Fibroblast of pulmonary artery (primary cell): ENCODE data around the gene VSX2.

Experiments
- DNase-seq: peaks from one replicate; pipeline ENCODE4 v3.0.0-alpha.2; 2010; ENCODE audit warnings: low read depth
- H3K4me3 ChIP-seq: replicated peaks from 2 replicates; pipeline ENCODE4 v1.5.1; 2011; ENCODE audit warnings: low read depth, mild to moderate bottlenecking, control low read depth, low read length, moderate library complexity
- CTCF ChIP-seq: IDR thresholded peaks from 2 replicates; pipeline ENCODE4 v1.5.1; 2011; ENCODE audit warnings: mild to moderate bottlenecking, control low read depth, low read length, inconsistent platforms; ENCODE audit errors: missing control alignments

VSX2 gene

GRCh38 chr14:74246542-74246941 is 7.3 kb downstream of the VSX2 start:
- no peak for TF ChIP-seq CTCF
- no peak for DNase-seq
- no peak overlapping the region for H3K4me3 ChIP-seq

DNA sequence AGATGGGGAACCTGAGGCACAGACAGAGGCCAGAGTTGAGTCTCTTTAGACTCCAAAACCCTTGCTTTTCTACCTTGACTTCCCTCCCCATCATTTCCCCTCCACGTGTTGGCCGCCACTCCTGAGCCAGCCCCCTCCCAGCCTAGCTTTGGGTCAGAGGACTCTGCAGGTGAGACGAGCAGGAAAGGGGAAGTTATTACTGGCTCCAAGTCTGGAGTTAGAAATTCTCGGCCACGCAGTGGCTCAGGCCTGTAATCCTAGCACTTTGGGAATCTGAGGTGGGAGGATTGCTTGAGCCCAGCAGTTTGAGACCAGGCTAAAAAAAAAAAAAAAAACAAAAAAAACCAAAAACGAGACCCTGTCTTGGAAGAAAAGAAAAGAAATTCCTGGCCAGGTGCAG is 8.8 kb downstream of the VSX2 start:
- TF ChIP-seq CTCF, result no peak
- no peak overlapping the region for H3K4me3 ChIP-seq
- DNase-seq, result no peak

DNA sequence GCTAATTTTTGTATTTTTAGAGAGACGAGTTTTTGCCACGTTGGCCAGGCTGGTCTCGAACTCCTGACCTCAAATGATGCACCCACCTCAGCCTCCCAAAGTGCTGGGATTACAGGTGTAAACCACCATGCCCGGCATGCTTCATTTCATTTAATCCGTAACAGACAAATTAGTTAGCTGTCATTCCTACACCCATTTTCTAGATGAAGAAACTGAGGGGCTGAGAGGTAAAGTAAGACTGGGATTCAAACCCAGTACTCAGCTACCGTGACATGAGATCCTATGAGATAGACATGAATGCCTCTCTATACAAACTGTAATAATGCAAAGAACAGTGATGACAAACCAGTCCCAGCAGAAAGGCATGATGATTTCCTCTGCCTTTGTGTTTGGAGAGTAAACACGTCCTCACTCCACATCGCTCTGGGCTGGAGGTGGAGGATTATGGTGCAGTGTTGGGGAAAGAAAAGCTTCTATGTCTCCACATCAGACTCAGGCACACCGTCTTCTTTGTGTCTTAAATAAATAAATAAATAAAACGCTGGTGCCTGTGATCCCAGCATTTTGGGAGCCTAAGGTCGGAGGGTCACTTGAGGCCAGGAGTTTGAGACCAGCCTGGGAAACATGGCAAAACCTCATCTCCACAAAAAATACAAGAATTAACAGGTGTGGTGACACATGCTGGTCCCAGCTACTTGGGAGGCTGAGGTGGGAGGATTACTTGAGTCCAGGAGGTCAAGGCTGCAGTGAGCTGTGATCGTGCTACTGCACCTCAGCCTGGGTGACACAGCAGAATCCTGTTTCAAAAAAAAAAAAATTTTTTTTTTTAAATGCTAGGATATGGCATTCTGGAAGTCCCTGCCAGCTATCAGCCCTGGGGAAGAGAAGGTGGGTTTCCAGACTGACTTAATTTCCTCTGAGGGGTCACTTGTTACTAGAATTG is 10.5 kb downstream of the VSX2 start:
- DNase-seq, result no peak
- H3K4me3 ChIP-seq, result no peak overlapping the region
- TF ChIP-seq CTCF, result no peak

DNA sequence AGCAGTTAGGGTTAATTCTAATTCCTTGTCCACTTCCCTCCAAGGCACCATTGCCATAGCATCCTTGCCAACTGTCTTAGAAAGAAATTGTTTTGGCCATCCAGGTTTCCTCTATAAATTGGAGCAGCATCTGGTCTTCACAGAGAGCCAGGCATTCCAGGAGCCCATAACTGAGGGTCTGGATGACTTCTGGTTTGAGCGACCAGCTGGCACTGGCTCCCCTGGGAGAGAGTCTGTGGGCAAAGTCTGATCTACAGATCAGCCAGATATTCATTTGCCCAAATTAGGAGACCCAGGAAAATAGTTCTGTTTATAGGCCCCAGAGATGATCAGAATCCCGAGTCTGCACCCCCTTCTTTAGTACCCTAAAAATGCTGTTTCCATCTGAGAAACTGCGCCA is 16.0 kb downstream of the VSX2 start:
- no peak overlapping the region for H3K4me3 ChIP-seq
- DNase-seq, result no peak
- no peak for TF ChIP-seq CTCF

GRCh38 chr14:74257078-74257940 is 18.1 kb downstream of the VSX2 start:
- DNase-seq, result peak; percentile 30
- H3K4me3 ChIP-seq, result peak overlapping the region; percentile 64
- peak; percentile 45 for TF ChIP-seq CTCF

GRCh38 chr14:74257941-74258763 is 18.9 kb downstream of the VSX2 start:
- no peak for DNase-seq
- no peak for TF ChIP-seq CTCF
- H3K4me3 ChIP-seq, result peak overlapping the region; percentile 64
